Calu3 (cell line): ENCODE data around the gene LRMDA. TPM values are rescaled to one million over a fixed set of nuclear protein-coding genes. Genes with fewer than 3 reads are reported as not detected.

Source experiments
- BruUV-seq: library from RNA; stranded (reverse); fragments of 400-500 nt; replicated peaks from 2 replicates; lab custom pipeline; 2021; lab: Mats Ljungman, UMichigan
- CTCF ChIA-PET: fragments of 300-600 bp; sonication (Branson Sonifier 250); formaldehyde crosslinking; loops from one replicate; lab custom pipeline; 2022; ENCODE audit warnings: antibody characterized with exemption; lab: Charles Lee
- DNase-seq: peaks from one replicate; pipeline ENCODE4 v3.0.0; 2022
- H3K27ac Mint-ChIP-seq: one replicate; pipeline ENCODE4 v1.8.0; 2022; ENCODE audit warnings: mixed read lengths; ENCODE audit not compliant: unreplicated experiment
- H3K27me3 Mint-ChIP-seq: one replicate; pipeline ENCODE4 v1.8.0; 2022; ENCODE audit warnings: mixed read lengths; ENCODE audit not compliant: unreplicated experiment
- H3K36me3 Mint-ChIP-seq: one replicate; pipeline ENCODE4 v1.8.0; 2022; ENCODE audit warnings: mild to moderate bottlenecking, moderate library complexity, mixed read lengths; ENCODE audit not compliant: insufficient read depth, unreplicated experiment
- H3K4me1 Mint-ChIP-seq: one replicate; pipeline ENCODE4 v1.8.0; 2022; ENCODE audit warnings: mild to moderate bottlenecking, low read depth, mixed read lengths; ENCODE audit not compliant: unreplicated experiment
- H3K4me3 Mint-ChIP-seq: one replicate; pipeline ENCODE4 v1.8.0; 2022; ENCODE audit warnings: mild to moderate bottlenecking, low read depth, moderate library complexity, mixed read lengths; ENCODE audit not compliant: unreplicated experiment
- H3K9me3 Mint-ChIP-seq: one replicate; pipeline ENCODE4 v1.8.0; 2022; ENCODE audit warnings: low read depth, mixed read lengths; ENCODE audit not compliant: unreplicated experiment
- CTCF ChIP-seq: fragments of 200-600 bp; IDR thresholded peaks from one replicate; pipeline ENCODE4 v1.8.0; 2022; ENCODE audit warnings: antibody characterized with exemption; ENCODE audit not compliant: unreplicated experiment
- intact Hi-C: fragments of 100-400 bp; cut with micrococcal nuclease; formaldehyde crosslinking; loops from one replicate; pipeline ENCODE4 v1.10.0; 2022; ENCODE audit not compliant: unreplicated experiment
- total RNA-seq: library from RNA; stranded (reverse); gene quantifications from 2 replicates; pipeline ENCODE4 v1.2.3, GENCODE V29; 2022

Gene LRMDA
- total RNA-seq, 1 experiment from 2014 or later: 7.6 TPM

GRCh38 chr10:76492026-76492425, 1060.6 kb downstream of the LRMDA start:
- intact Hi-C loops: no loop called here
- H3K27me3 Mint-ChIP-seq: no peaks in the 10 kb centered on the region
- no peak overlapping the region for H3K27ac Mint-ChIP-seq
- BruUV-seq: no TSS peak
- CTCF ChIA-PET: no interaction called here
- no peaks in the 10 kb centered on the region for H3K36me3 Mint-ChIP-seq
- no peaks in the 10 kb centered on the region for H3K4me1 Mint-ChIP-seq
- H3K4me3 Mint-ChIP-seq: no peak overlapping the region
- H3K9me3 Mint-ChIP-seq: peaks cover 22% of the 10 kb centered on the region
- no peak for TF ChIP-seq CTCF
- DNase-seq: no peak

GRCh38 chr10:76492678-76493472, 1061.5 kb downstream of the LRMDA start:
- Mint-ChIP-seq H3K9me3 (peaks cover 19% of the 10 kb centered on the region), H3K27ac (no peak overlapping the region), H3K36me3 (no peaks in the 10 kb centered on the region), H3K4me1 (no peaks in the 10 kb centered on the region), H3K27me3 (no peaks in the 10 kb centered on the region), H3K4me3 (no peak overlapping the region)
- intact Hi-C loops: no loop called here
- no peak for TF ChIP-seq CTCF
- no peak for DNase-seq
- no TSS peak for BruUV-seq
- CTCF ChIA-PET: no interaction called here

GRCh38 chr10:76497666-76498065, 1066.2 kb downstream of the LRMDA start:
- H3K36me3 Mint-ChIP-seq: no peaks in the 10 kb centered on the region
- DNase-seq: no peak
- BruUV-seq: no TSS peak
- H3K4me3 Mint-ChIP-seq: no peak overlapping the region
- no peak overlapping the region for H3K27ac Mint-ChIP-seq
- no peaks in the 10 kb centered on the region for H3K4me1 Mint-ChIP-seq
- H3K27me3 Mint-ChIP-seq: no peaks in the 10 kb centered on the region
- H3K9me3 Mint-ChIP-seq: peaks cover 16% of the 10 kb centered on the region
- intact Hi-C loops: no loop called here
- CTCF ChIA-PET: no interaction called here
- no peak for TF ChIP-seq CTCF

GRCh38 chr10:76504823-76505222, 1073.4 kb downstream of the LRMDA start:
- intact Hi-C loops: no loop called here
- H3K4me3 Mint-ChIP-seq: no peak overlapping the region
- no peak for TF ChIP-seq CTCF
- CTCF ChIA-PET: no interaction called here
- no peaks in the 10 kb centered on the region for H3K4me1 Mint-ChIP-seq
- no peaks in the 10 kb centered on the region for H3K27me3 Mint-ChIP-seq
- no TSS peak for BruUV-seq
- peaks cover 27% of the 10 kb centered on the region for H3K9me3 Mint-ChIP-seq
- no peak overlapping the region for H3K27ac Mint-ChIP-seq
- no peaks in the 10 kb centered on the region for H3K36me3 Mint-ChIP-seq
- DNase-seq: no peak
